GM13977 (cell line): ENCODE measurements around the gene FOXN3.
"Not testable (repeated sequence)": the region's sequence is repeated elsewhere in the genome, so short reads cannot be mapped to it uniquely, and the experiment has no call there.

Experiments
- DNase-seq: peaks from one replicate; pipeline ENCODE4 v3.0.0; 2012; ENCODE audit warnings: low spot score
- CTCF ChIP-seq: IDR thresholded peaks from 2 replicates; pipeline ENCODE4 v1.5.1; 2012; ENCODE audit warnings: mild to moderate bottlenecking, control low read depth; ENCODE audit not compliant: insufficient read depth; ENCODE audit errors: extremely low read depth, missing control alignments
- in situ Hi-C: fragments of 300-500 bp; cut with MboI; formaldehyde crosslinking; loops from one replicate; pipeline ENCODE4 v1.12.0; 2022; ENCODE audit warnings: low sequenced_read_pairs, low pct_unique_long_range_greater_than_20kb, mixed read lengths, inconsistent platforms; ENCODE audit not compliant: unreplicated experiment

Gene FOXN3

GRCh38 chr14:89251061-89251460 is 166.0 kb downstream of the FOXN3 start:
- DNase-seq, result no peak
- in situ Hi-C loops, result no loop called here
- TF ChIP-seq CTCF, result no peak

DNA sequence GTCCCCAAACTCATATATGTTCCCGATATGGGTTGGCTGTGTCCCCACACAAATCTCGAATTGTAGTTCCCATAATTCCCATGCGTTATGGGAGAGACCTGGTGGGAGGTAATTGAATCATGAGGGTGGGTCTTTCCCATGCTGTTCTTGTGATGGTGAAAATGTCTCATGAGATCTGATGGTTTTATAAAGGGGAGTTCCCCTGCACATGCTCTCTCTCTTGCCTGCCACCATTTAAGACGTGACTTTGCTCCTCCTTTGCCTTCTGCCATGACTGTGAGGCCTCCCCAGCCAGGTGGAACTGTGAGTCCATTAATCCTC is 166.4 kb downstream of the FOXN3 start:
- DNase-seq, in situ Hi-C loops: not testable (repeated sequence)

DNA sequence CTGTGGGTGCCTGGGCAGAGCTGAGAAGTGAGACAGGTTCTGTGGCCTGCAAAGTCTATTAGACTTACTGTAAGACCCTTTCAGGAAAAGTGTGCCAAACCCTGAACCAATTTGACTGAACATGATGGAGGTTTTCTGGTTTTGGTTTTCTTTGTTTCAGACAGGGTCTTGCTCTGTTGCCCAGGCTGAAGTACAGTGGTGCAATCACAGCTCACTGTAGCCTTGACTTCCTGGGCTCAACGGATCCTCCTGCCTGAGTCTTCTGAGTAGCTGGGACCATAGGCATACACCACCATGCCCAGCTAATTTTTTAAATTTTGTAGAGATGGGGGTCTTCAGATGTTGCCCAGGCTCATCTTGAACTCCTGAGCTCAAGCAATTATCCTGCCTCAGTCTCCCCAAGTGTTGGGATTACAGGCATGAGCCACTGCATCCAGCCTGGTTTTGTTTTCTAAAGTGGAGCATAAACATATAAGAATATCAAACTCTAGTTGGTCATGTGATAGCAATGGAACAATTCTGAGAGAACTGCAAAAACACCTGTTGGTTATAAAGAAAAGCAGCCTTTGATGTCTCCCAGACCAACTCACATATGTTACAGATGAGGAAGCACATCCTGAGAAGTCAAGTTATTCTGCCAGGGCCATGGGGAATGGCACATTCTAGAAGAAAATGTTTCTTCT is 166.9 kb downstream of the FOXN3 start:
- TF ChIP-seq CTCF, result no peak
- no peak for DNase-seq
- in situ Hi-C loops, result no loop called here

- no peak for TF ChIP-seq CTCF
- in situ Hi-C loops, result no loop called here
- DNase-seq, result no peak
Measured at GRCh38 chr14:89249065-89249695, 167.9 kb downstream of the FOXN3 start.

- in situ Hi-C loops, result no loop called here
- TF ChIP-seq CTCF, result no peak
- no peak for DNase-seq
Measured at GRCh38 chr14:89248411-89249064, 168.5 kb downstream of the FOXN3 start.

DNA sequence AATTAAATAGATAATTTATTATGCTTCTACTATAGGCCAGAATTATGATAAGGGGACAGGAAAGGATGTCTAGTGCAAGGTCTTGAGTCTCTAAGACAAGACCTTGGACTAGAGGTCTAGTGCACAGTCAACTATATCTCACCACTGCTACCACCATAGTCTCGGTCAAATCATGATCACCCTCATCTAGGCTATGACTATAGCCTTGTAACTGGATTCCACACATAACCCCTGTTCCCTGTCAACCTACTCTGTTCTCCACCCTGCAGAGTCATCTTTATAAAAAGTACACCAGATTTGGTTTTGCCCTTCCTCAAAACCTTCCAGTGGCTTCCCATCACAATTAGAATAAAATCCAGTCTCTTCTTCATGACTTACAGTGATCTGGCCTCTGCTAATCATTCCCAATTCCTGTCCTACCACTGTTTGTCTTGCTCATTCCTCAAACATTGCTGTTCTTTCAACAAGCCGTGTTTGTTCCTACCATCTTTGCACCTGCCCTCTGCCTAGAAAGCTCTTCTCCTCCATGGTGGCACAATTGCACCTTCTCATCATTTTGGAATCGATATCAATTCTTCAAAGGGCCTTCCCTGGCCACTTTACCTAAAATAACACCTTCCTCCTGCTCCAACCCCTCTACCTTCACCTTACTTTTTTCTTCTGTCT is 169.4 kb downstream of the FOXN3 start:
- no peak for TF ChIP-seq CTCF
- no peak for DNase-seq
- in situ Hi-C loops, result no loop called here

- TF ChIP-seq CTCF, result no peak
- in situ Hi-C loops, result no loop called here
- DNase-seq, result no peak
Measured at GRCh38 chr14:89246290-89246689, 170.7 kb downstream of the FOXN3 start.
